PC-9 (cell line): ENCODE measurements around the gene EPHB2. TPM values are rescaled to one million over a fixed set of nuclear protein-coding genes. Genes with fewer than 3 reads are reported as not detected.

Source experiments
- BruUV-seq: library from RNA; stranded (reverse); fragments of 400-500 nt; replicated peaks from 2 replicates; lab custom pipeline; 2021; lab: Mats Ljungman, UMichigan
- CTCF ChIA-PET: fragments of 300-600 bp; sonication (Branson Sonifier 250); formaldehyde crosslinking; loops from one replicate; lab custom pipeline; 2022; ENCODE audit warnings: antibody characterized with exemption; lab: Charles Lee
- POLR2A ChIA-PET: fragments of 300-600 bp; sonication (Branson Sonifier 250); formaldehyde crosslinking; loops from one replicate; lab custom pipeline; 2022; ENCODE audit warnings: antibody characterized with exemption; ENCODE audit not compliant: unreplicated experiment; lab: Charles Lee
- DNase-seq, 2 experiments: peaks; one replicate each; pipeline versions ENCODE4 v3.0.0 to v3.0.0-alpha.2; 2015 to 2022; ENCODE audit warnings: mixed read lengths in 1 of 2
- H2AFZ ChIP-seq: fragments of 200-600 bp; sonication (generic); 2 replicates; pipeline ENCODE4 v1.8.1; 2017; ENCODE audit warnings: antibody characterized with exemption
- H3F3A ChIP-seq: fragments of 200-600 bp; sonication (generic); 2 replicates; pipeline ENCODE4 v1.8.1; 2017; ENCODE audit warnings: antibody characterized with exemption, mild to moderate bottlenecking, low read depth; ENCODE audit not compliant: insufficient read depth
- H3K27ac ChIP-seq: fragments of 200-600 bp; sonication (generic); 2 replicates; pipeline ENCODE4 v1.6.1; 2016; ENCODE audit warnings: mixed run types
- H3K27me3 ChIP-seq: fragments of 200-600 bp; sonication (generic); 2 replicates; pipeline ENCODE4 v1.6.1; 2016; ENCODE audit warnings: low read depth, mixed run types; ENCODE audit not compliant: insufficient read depth
- H3K36me3 ChIP-seq: fragments of 200-600 bp; sonication (generic); 2 replicates; pipeline ENCODE4 v1.6.1; 2016; ENCODE audit warnings: low read depth, mixed run types
- H3K4me1 ChIP-seq: fragments of 200-600 bp; sonication (generic); replicated peaks from 2 replicates; pipeline ENCODE4 v1.6.1; 2016; ENCODE audit warnings: mixed run types; ENCODE audit not compliant: insufficient read depth
- H3K4me2 ChIP-seq: fragments of 200-600 bp; sonication (generic); 2 replicates; pipeline ENCODE4 v1.6.1; 2017; ENCODE audit warnings: mixed run types
- H3K4me3 ChIP-seq: fragments of 200-600 bp; sonication (generic); 2 replicates; pipeline ENCODE4 v1.6.1; 2016; ENCODE audit warnings: mixed run types
- H3K79me2 ChIP-seq: fragments of 200-600 bp; sonication (generic); 2 replicates; pipeline ENCODE4 v1.6.1; 2017; ENCODE audit warnings: low read depth, mixed run types
- H3K9me2 ChIP-seq: fragments of 200-600 bp; sonication (generic); 2 replicates; pipeline ENCODE4 v1.8.1; 2017; ENCODE audit warnings: mild to moderate bottlenecking; ENCODE audit not compliant: insufficient read depth
- H3K9me3 ChIP-seq: fragments of 200-600 bp; sonication (generic); 2 replicates; pipeline ENCODE4 v1.8.1; 2016; ENCODE audit warnings: low read depth; ENCODE audit not compliant: insufficient read depth
- H4K20me1 ChIP-seq: fragments of 200-600 bp; sonication (generic); 2 replicates; pipeline ENCODE4 v1.8.1; 2017; ENCODE audit not compliant: insufficient read depth
- EZH2 ChIP-seq: fragments of 200-600 bp; sonication (generic); IDR thresholded peaks from 2 replicates; pipeline ENCODE4 v1.8.0; 2017; ENCODE audit warnings: antibody characterized with exemption, low read depth
- intact Hi-C: fragments of 100-400 bp; cut with micrococcal nuclease; formaldehyde crosslinking; loops from one replicate; pipeline ENCODE4 v1.10.0; 2022; ENCODE audit not compliant: unreplicated experiment
- total RNA-seq: library from RNA; stranded (reverse); gene quantifications from 2 replicates; pipeline ENCODE4 v1.2.3, GENCODE V29; 2021
- TF ChIP-seq, protein P1 (sequence below): fragments of 200-600 bp; sonication (generic); conservative IDR thresholded peaks from 2 replicates; pipeline ENCODE4 v1.6.1; 2017; ENCODE audit warnings: mixed run types, antibody characterized with exemption, mild to moderate bottlenecking, moderate library complexity

EPHB2 gene
- total RNA-seq, 1 experiment from 2014 or later: 26.7 TPM

DNA sequence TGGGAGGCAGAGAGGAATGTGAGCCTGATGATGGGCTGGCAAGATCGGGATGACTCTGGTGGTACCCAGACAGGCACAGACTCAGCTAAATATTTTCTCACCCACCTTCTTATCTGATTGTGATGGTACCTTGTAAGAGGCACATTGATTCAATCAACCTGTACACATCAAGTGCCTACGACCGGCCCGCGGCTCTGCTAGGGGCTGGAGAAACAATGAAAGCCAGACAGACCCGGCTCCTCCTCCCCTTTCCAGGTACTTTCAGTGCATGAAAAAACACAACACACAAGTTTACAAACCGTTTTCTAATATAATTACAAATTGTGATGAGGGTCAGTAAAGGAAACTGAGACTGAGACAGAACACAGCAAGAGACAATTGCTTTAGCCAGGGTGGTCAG lies 147.0 kb downstream of the EPHB2 start:
- Histone ChIP-seq H3K27me3 (no peaks in the 10 kb centered on the region), H3K9me3 (no peaks in the 10 kb centered on the region), H3K36me3 (no peaks in the 10 kb centered on the region), H3F3A (peaks cover 10% of the 10 kb centered on the region; the same call in 1 of the 2 replicates), H3K27ac (no peak overlapping the region), H3K79me2 (no peaks in the 10 kb centered on the region), H2AFZ (no peak overlapping the region), H3K9me2 (no peaks in the 10 kb centered on the region), H4K20me1 (no peaks in the 10 kb centered on the region), H3K4me2 (no peak overlapping the region), H3K4me3 (no peak overlapping the region), H3K4me1 (peaks cover 19% of the 10 kb centered on the region)
- BruUV-seq: no TSS peak
- intact Hi-C loops: no loop called here
- DNase-seq: no peak
- TF ChIP-seq, protein P1, sequence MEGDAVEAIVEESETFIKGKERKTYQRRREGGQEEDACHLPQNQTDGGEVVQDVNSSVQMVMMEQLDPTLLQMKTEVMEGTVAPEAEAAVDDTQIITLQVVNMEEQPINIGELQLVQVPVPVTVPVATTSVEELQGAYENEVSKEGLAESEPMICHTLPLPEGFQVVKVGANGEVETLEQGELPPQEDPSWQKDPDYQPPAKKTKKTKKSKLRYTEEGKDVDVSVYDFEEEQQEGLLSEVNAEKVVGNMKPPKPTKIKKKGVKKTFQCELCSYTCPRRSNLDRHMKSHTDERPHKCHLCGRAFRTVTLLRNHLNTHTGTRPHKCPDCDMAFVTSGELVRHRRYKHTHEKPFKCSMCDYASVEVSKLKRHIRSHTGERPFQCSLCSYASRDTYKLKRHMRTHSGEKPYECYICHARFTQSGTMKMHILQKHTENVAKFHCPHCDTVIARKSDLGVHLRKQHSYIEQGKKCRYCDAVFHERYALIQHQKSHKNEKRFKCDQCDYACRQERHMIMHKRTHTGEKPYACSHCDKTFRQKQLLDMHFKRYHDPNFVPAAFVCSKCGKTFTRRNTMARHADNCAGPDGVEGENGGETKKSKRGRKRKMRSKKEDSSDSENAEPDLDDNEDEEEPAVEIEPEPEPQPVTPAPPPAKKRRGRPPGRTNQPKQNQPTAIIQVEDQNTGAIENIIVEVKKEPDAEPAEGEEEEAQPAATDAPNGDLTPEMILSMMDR: no peak
- POLR2A ChIA-PET: no interaction called here
- CTCF ChIA-PET: no interaction called here

DNA sequence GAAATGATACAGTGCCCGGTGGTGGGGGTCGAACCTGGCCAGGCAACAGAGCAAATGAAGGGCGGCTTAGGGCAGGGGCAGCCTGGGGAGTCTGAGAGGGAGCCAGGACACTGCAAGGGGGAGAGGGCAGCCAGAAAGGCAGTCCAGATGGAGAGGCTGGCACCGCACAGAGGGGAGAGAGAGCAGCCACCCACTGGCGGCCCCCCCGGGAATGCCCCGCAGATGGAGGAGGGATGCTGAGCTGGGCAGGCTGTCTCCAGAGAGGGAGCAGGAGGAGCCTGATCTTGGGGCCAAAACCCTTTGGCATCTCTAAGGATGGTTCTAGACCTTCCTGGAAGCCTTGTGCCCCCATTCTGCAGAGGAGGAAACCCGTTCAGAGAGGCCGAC lies 149.8 kb downstream of the EPHB2 start:
- Histone ChIP-seq H3K4me2 (no peak overlapping the region), H2AFZ (no peak overlapping the region), H3K9me2 (no peaks in the 10 kb centered on the region), H3K79me2 (no peaks in the 10 kb centered on the region), H4K20me1 (no peaks in the 10 kb centered on the region), H3K4me3 (no peak overlapping the region), H3K27me3 (no peaks in the 10 kb centered on the region), H3F3A (peaks cover 10% of the 10 kb centered on the region; the same call in 1 of the 2 replicates), H3K27ac (no peak overlapping the region; the same call in 1 of the 2 replicates), H3K36me3 (no peaks in the 10 kb centered on the region), H3K4me1 (peaks cover 19% of the 10 kb centered on the region), H3K9me3 (no peaks in the 10 kb centered on the region)
- intact Hi-C loops: loop anchor here (5.0 kb wide), 1 partner anchor 68 kb away; no protein-coding TSS in a partner anchor
- CTCF ChIA-PET: interaction anchor here (0.6 to 2.5 kb wide), 3 partner anchors 26 to 1532 kb away, joined by 4 to 37 read pairs (median 4); no protein-coding TSS in a partner anchor
- BruUV-seq: no TSS peak
- TF ChIP-seq, protein P1: no peak
- no peak for TF ChIP-seq EZH2
- DNase-seq: no peak
- POLR2A ChIA-PET: interaction anchor here (0.6 kb wide), 1 partner anchor 9 kb away, joined by 13 read pairs; no protein-coding TSS in a partner anchor

- H3F3A ChIP-seq: peaks cover 10% of the 10 kb centered on the region; the same call in 1 of the 2 replicates
- peak overlapping the region; percentile 91 for H3K27ac ChIP-seq
- peaks cover 19% of the 10 kb centered on the region for H3K4me1 ChIP-seq
- H3K4me2 ChIP-seq: peak overlapping the region; percentile 51; the same call in 1 of the 2 replicates
- no peak overlapping the region for H2AFZ ChIP-seq
- H3K27me3 ChIP-seq: no peaks in the 10 kb centered on the region
- POLR2A ChIA-PET: interaction anchor here (0.6 kb wide), 1 partner anchor 10 kb away, joined by 13 read pairs; no protein-coding TSS in a partner anchor
- TF ChIP-seq, protein P1: no peak
- TF ChIP-seq EZH2: no peak
- no peak for DNase-seq
- H3K79me2 ChIP-seq: no peaks in the 10 kb centered on the region
- no peaks in the 10 kb centered on the region for H3K36me3 ChIP-seq
- BruUV-seq: no TSS peak
- intact Hi-C loops: loop anchor here (5.0 kb wide), 1 partner anchor 69 kb away; no protein-coding TSS in a partner anchor
- no peaks in the 10 kb centered on the region for H3K9me2 ChIP-seq
- no peak overlapping the region for H3K4me3 ChIP-seq
- no peaks in the 10 kb centered on the region for H3K9me3 ChIP-seq
- H4K20me1 ChIP-seq: no peaks in the 10 kb centered on the region
- CTCF ChIA-PET: interaction anchor here (0.6 to 2.5 kb wide), 5 partner anchors 27 to 1531 kb away, joined by 4 to 37 read pairs (median 4); no protein-coding TSS in a partner anchor
Observed at GRCh38 chr1:22860883-22861385, 150.3 kb downstream of the EPHB2 start.
